ENCODE data around the gene PDGFA. TPM values are rescaled to one million over a fixed set of nuclear protein-coding genes. Genes with fewer than 3 reads are reported as not detected.

The PDGFA gene
- total and polyA plus RNA-seq, 12 donors = 14.3 to 38.5 (median 24.2) TPM

GRCh38 chr7:512541-513311 lies 6.9 kb downstream of the PDGFA start:
- Histone ChIP-seq H3K4me3 (no peak overlapping the region), H3K27ac (peak overlapping the region in 2 of 10 donors; percentile 13 to 22), H3K27me3 (peaks cover 0 to 24% (median 0%) of the 10 kb centered on the region in 7 donors), H3K4me1 (peaks cover 22 to 45% (median 35%) of the 10 kb centered on the region in 9 donors), H3K36me3 (peaks cover 0 to 47% (median 14%) of the 10 kb centered on the region in 9 donors), H3K9me3 (no peaks in the 10 kb centered on the region)
- WGBS, 2 donors = 64 to 77% methylated on average over 32 of the region's 32 CpGs
- TF ChIP-seq CTCF (IDR thresholded peaks at IDR 0.05) = no peak
- ATAC-seq (peak in 4 of 8 donors; percentile 8 to 17 (median 10)), DNase-seq (peak in 1 of 2 donors; percentile 44)
- intact Hi-C loops (cut with DNase I) = loop anchor here in 4 of 10 donors (10.0 kb wide), 4 partner anchors 142 to 222 kb away; partner anchors contain the start of genes DNAAF5 (in 1 of the 4) and PRKAR1B (in 1 of the 4)

- Histone ChIP-seq H3K9me3 (no peaks in the 10 kb centered on the region), H3K27me3 (peaks cover 0 to 19% (median 0%) of the 10 kb centered on the region in 7 donors), H3K36me3 (peaks cover 0 to 49% (median 14%) of the 10 kb centered on the region in 9 donors), H3K27ac (no peak overlapping the region), H3K4me3 (no peak overlapping the region), H3K4me1 (peaks cover 20 to 45% (median 35%) of the 10 kb centered on the region in 9 donors)
- no peak for ATAC-seq
- TF ChIP-seq CTCF (IDR thresholded peaks at IDR 0.05) = no peak
- peak in 1 of 2 donors; percentile 14 for DNase-seq
- 79 to 83% methylated on average over 19 of the region's 19 CpGs for WGBS, 2 donors
- intact Hi-C loops (cut with DNase I) = loop anchor here in 4 of 10 donors (10.0 kb wide), 4 partner anchors 143 to 223 kb away; partner anchors contain the start of genes DNAAF5 (in 1 of the 4) and PRKAR1B (in 1 of the 4)
Measured at GRCh38 chr7:512146-512510, 7.5 kb downstream of the PDGFA start.

GRCh38 chr7:511476-512145 lies 8.0 kb downstream of the PDGFA start:
- H3K9me3 ChIP-seq = no peaks in the 10 kb centered on the region
- WGBS, 2 donors = 93 to 95% methylated on average over 24 to 25 of the region's 25 CpGs
- DNase-seq (peak in 1 of 2 donors; percentile 9), ATAC-seq (no peak)
- no peak overlapping the region for H3K27ac ChIP-seq
- H3K4me3 ChIP-seq = no peak overlapping the region
- intact Hi-C loops (cut with DNase I) = loop anchor here in 4 of 10 donors (10.0 kb wide), 4 partner anchors 143 to 223 kb away; partner anchors contain the start of genes DNAAF5 (in 1 of the 4) and PRKAR1B (in 1 of the 4)
- H3K36me3 ChIP-seq = peaks cover 0 to 54% (median 15%) of the 10 kb centered on the region in 9 donors
- H3K27me3 ChIP-seq = peaks cover 0 to 14% (median 0%) of the 10 kb centered on the region in 7 donors
- H3K4me1 ChIP-seq = peaks cover 19 to 44% (median 34%) of the 10 kb centered on the region in 9 donors
- no peak for TF ChIP-seq CTCF (IDR thresholded peaks at IDR 0.05)

- H3K9me3 ChIP-seq = no peaks in the 10 kb centered on the region
- 84 to 87% methylated on average over 25 of the region's 25 CpGs for WGBS, 2 donors
- peak in 1 of 2 donors; percentile 10 for DNase-seq
- ATAC-seq = no peak
- H3K36me3 ChIP-seq = peaks cover 0 to 61% (median 18%) of the 10 kb centered on the region in 9 donors
- H3K4me1 ChIP-seq = peaks cover 14 to 36% (median 28%) of the 10 kb centered on the region in 9 donors
- peaks cover 0 to 7% (median 0%) of the 10 kb centered on the region in 7 donors for H3K27me3 ChIP-seq
- H3K4me3 ChIP-seq = no peak overlapping the region
- no peak overlapping the region for H3K27ac ChIP-seq
- intact Hi-C loops (cut with DNase I) = loop anchor here in 4 of 10 donors (10.0 kb wide), 4 partner anchors 144 to 224 kb away; partner anchors contain the start of genes DNAAF5 (in 1 of the 4) and PRKAR1B (in 1 of the 4)
- no peak for TF ChIP-seq CTCF (IDR thresholded peaks at IDR 0.05)
Measured at GRCh38 chr7:510782-511281, 8.8 kb downstream of the PDGFA start.
